Measurements from ENCODE around the gene IL37. TPM values are rescaled to one million over a fixed set of nuclear protein-coding genes. Genes with fewer than 3 reads are reported as not detected.
A peak's percentile ranks its signal among the peaks of the same experiment; 100 is the strongest.

IL37 gene
- total and polyA plus RNA-seq, 2 donors (not counting 1 experiment from before 2014, with no cell fraction given): 0.79 TPM; not detected in 1

DNA sequence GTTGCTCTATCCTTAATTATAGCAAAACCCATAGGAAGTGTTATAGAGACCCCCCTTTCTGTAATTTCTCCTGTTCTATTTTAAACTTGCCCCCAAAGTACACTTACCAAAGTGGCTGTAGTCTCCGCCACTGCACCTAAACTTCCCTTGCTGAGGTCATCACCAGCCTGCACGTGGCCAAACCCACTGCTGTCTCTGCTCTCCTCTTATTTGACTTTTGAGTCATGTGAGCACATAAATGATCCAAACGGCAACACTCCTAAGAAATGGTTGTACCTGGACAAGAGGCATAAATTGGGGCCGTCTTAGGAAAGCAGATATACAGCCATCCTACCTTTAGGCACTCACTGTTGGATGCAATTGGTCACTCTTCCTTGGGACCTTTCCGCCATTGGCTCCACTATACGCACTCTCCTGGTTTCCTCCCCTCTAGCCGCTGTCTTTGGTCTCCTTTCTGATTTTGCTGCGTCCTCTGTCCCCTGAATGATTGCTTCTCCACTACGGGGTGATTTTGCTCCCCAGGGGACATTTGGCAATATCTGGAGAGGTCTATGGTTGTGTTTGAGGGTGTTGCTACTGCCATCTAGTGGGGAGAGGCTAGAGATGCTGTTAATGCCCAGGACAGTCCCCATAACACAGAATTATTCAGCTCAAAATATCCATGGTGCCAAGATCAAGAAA lies 47.6 kb downstream of the IL37 start:
- no peak overlapping the region for H3K4me3 ChIP-seq (ENCODE audit: control extremely low read depth in 1 of 5, extremely low read depth in 1 of 5, insufficient read depth in 1 of 5, low read depth in 2 of 5, low read length in 4 of 5)
- DNase-seq (peak; percentile 61), ATAC-seq (ENCODE audit: low read depth) (peak; percentile 67)
- Mint-ChIP-seq H3K4me1 (no peaks in the 10 kb centered on the region), H3K27me3 (peaks cover 4% of the 10 kb centered on the region), H3K27ac (no peak overlapping the region), H3K4me3 (no peak overlapping the region), H3K9me3 (ENCODE audit: insufficient read depth) (no peaks in the 10 kb centered on the region)
- intact Hi-C loops (cut with micrococcal nuclease): loop anchor here (1.0 to 2.0 kb wide), 2 partner anchors 209 to 332 kb away; no protein-coding TSS in a partner anchor
- no peaks in the 10 kb centered on the region for H3K9me3 ChIP-seq (ENCODE audit: control extremely low read depth in 1 of 3, control insufficient read depth in 2 of 3, insufficient read depth in 1 of 3, low read length in 2 of 3)
- H2AFZ ChIP-seq (ENCODE audit: insufficient read depth, low read depth, low read length, poor library complexity, severe bottlenecking): no peak overlapping the region
- no peak for TF ChIP-seq EZH2 (IDR thresholded peaks at IDR 0.05; ENCODE audit: borderline replicate concordance, insufficient read depth, low read depth, low read length, poor library complexity, severe bottlenecking)
- TF ChIP-seq, protein P1, sequence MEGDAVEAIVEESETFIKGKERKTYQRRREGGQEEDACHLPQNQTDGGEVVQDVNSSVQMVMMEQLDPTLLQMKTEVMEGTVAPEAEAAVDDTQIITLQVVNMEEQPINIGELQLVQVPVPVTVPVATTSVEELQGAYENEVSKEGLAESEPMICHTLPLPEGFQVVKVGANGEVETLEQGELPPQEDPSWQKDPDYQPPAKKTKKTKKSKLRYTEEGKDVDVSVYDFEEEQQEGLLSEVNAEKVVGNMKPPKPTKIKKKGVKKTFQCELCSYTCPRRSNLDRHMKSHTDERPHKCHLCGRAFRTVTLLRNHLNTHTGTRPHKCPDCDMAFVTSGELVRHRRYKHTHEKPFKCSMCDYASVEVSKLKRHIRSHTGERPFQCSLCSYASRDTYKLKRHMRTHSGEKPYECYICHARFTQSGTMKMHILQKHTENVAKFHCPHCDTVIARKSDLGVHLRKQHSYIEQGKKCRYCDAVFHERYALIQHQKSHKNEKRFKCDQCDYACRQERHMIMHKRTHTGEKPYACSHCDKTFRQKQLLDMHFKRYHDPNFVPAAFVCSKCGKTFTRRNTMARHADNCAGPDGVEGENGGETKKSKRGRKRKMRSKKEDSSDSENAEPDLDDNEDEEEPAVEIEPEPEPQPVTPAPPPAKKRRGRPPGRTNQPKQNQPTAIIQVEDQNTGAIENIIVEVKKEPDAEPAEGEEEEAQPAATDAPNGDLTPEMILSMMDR (IDR thresholded peaks at IDR 0.05): peak; percentile 88
- no peaks in the 10 kb centered on the region for H3K79me2 ChIP-seq (ENCODE audit: control insufficient read depth, insufficient read depth, low read length)
- H3K9ac ChIP-seq (ENCODE audit: low read length): no peak overlapping the region
- CTCF ChIA-PET: interaction anchor here (0.6 to 3.0 kb wide), 12 partner anchors 9 to 911 kb away, joined by 3 to 37 read pairs (median 3); no protein-coding TSS in a partner anchor
- WGBS (ENCODE audit: insufficient coverage): 72% methylated on average over 5 of the region's 9 CpGs
- H3K27me3 ChIP-seq (replicated peaks in 1 of 4; ENCODE audit: control extremely low read depth in 1 of 4, control insufficient read depth in 3 of 4, insufficient read depth in 4 of 4, low read length in 3 of 4): peaks cover 0 to 15% (median 0%) of the 10 kb centered on the region in 4 experiments
- H3K4me2 ChIP-seq (replicated peaks; ENCODE audit: low read depth, low read length, poor library complexity, severe bottlenecking): no peak overlapping the region
- no peaks in the 10 kb centered on the region for H4K20me1 ChIP-seq (ENCODE audit: control insufficient read depth, insufficient read depth, low read length, poor library complexity, severe bottlenecking)
- no peaks in the 10 kb centered on the region for H3K4me1 ChIP-seq (ENCODE audit: control insufficient read depth in 2 of 2, insufficient read depth in 2 of 2, low read length in 2 of 2)
- H3K36me3 ChIP-seq (replicated peaks in 1 of 2; ENCODE audit: control extremely low read depth in 1 of 2, control insufficient read depth in 1 of 2, extremely low read depth in 1 of 2, insufficient read depth in 2 of 2, low read length in 1 of 2): no peaks in the 10 kb centered on the region
- POLR2A ChIA-PET: no interaction called here
- H3K27ac ChIP-seq (ENCODE audit: low read length in 2 of 2): no peak overlapping the region
